Stomach (tissue), 4 donors: ENCODE data around the gene ADAMTS15.

Source experiments
- EP300 ChIP-seq: sonication (generic); formaldehyde crosslinking; IDR thresholded peaks from one replicate; pipeline ENCODE4 v1.6.1; 2017; ENCODE audit warnings: antibody characterized with exemption
- POLR2AphosphoS5 ChIP-seq, 3 donors: sonication (generic); formaldehyde crosslinking; IDR thresholded peaks; one replicate each; pipeline ENCODE4 v1.6.1; 2016; ENCODE audit warnings: antibody characterized with exemption in 3 of 3
- TF ChIP-seq, protein P1 (sequence below), 7 experiments: fragments of 450-650 bp in 4 of 7; fragments of 200-600 bp in 3 of 7; sonication (generic) in 3 of 7; IDR thresholded peaks; one replicate each; pipeline ENCODE4 v1.5.1; 2016 to 2019; ENCODE audit warnings: antibody characterized with exemption in 7 of 7, control low read depth in 2 of 7, mild to moderate bottlenecking in 1 of 7

DNA sequence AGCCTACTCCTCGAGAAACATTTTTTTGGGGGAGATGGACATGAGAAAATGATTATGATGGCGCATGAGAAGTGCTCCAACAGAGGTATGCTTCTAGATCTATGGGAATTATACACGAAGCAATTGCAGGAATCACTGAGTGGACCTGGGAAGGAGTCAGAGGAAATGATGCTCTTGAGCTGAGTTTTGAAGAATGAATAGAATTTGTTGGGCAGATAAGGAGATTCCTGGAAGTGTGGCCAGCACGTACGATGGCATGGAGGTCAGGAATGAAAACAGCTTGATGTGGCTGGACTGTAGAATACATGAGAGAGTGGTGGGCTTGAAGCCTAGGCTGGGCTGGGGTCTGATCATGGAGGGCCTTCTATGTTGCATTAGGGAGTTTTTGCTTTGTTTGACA, 31.7 kb downstream of the ADAMTS15 start:
- TF ChIP-seq, protein P1, sequence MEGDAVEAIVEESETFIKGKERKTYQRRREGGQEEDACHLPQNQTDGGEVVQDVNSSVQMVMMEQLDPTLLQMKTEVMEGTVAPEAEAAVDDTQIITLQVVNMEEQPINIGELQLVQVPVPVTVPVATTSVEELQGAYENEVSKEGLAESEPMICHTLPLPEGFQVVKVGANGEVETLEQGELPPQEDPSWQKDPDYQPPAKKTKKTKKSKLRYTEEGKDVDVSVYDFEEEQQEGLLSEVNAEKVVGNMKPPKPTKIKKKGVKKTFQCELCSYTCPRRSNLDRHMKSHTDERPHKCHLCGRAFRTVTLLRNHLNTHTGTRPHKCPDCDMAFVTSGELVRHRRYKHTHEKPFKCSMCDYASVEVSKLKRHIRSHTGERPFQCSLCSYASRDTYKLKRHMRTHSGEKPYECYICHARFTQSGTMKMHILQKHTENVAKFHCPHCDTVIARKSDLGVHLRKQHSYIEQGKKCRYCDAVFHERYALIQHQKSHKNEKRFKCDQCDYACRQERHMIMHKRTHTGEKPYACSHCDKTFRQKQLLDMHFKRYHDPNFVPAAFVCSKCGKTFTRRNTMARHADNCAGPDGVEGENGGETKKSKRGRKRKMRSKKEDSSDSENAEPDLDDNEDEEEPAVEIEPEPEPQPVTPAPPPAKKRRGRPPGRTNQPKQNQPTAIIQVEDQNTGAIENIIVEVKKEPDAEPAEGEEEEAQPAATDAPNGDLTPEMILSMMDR (IDR thresholded peaks at IDR 0.05), result no peak
- no peak for TF ChIP-seq POLR2AphosphoS5 (IDR thresholded peaks at IDR 0.05)
- TF ChIP-seq EP300, result no peak
